Esophagus muscularis mucosa (tissue), 3 donors: ENCODE results near the gene SCAND1.

Experiments used
- CTCF ChIP-seq, 3 experiments: fragments of 200-600 bp in 2 of 3; fragments of 450-650 bp in 1 of 3; sonication (generic) in 2 of 3; IDR thresholded peaks; one replicate each; pipeline ENCODE4 v1.5.1; 2017 to 2019; ENCODE audit warnings: antibody characterized with exemption in 3 of 3, mild to moderate bottlenecking in 2 of 3, moderate library complexity in 1 of 3
- POLR2A ChIP-seq: fragments of 450-650 bp; IDR thresholded peaks from one replicate; pipeline ENCODE4 v1.6.1; 2017; ENCODE audit warnings: antibody characterized with exemption, moderate library complexity, mild to moderate bottlenecking, low read depth

- TF ChIP-seq CTCF (IDR thresholded peaks at IDR 0.05), result no peak
- TF ChIP-seq POLR2A, result no peak
These were observed 9.6 kb upstream of the SCAND1 start for GRCh38 chr20:35963878-35964277.
